ENCODE data around the gene UQCRC2.
"Not testable (repeated sequence)": the region's sequence is repeated elsewhere in the genome, so short reads cannot be mapped to it uniquely, and the experiment has no call there.

UQCRC2 gene

GRCh38 chr16:21952793-21953540 lies at the start of gene UQCRC2:
Gene UQCRC2 (plus strand): TSS chr16:21953361. CDS start chr16:21953424, 63 bp downstream.
- peak; percentile 80 for DNase-seq

- DNase-seq, result not testable (repeated sequence)
Measured at GRCh38 chr16:21932650-21933049, 20.5 kb upstream of the UQCRC2 start.

- DNase-seq, result not testable (repeated sequence)
Measured at GRCh38 chr16:21933316-21933715, 19.8 kb upstream of the UQCRC2 start.

DNA sequence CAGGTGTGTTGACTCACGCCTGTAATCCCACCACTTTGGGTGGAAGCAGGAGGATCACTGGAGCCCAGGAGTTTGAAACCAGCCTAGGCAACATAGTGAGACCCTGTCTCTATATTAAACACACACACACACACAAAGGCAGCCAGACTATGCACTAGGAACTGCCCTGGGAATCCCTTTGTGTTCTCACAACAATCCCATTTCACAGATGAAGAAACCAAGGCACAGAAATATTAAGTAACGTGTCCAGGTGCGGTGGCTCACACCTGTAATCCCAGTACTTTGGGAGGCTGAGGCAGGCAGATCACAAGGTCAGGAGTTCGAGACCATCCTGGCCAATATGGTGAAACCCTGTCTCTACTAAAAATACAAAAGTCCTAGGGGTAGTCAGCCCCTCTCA lies 19.4 kb upstream of the UQCRC2 start:
- not testable (repeated sequence) for DNase-seq

DNA sequence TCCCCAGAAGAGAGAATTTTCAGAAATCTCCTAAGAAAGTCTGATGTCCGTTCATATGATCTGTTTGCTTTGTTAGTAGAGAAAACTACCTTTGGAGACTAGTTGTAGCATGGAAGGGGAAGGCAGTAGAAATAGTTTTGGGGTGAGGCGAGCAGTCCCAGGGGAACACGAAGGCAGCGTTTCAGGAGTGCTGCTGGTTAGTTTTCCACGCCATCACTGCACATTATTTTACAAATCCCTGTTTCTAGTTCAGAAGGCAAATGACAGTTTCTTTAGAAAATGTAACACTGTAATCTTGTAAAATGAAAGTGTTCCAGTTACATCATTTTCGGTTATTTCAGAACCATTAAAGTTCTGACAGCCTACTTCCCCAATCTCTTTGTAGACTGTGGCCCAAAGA lies 16.9 kb upstream of the UQCRC2 start:
- DNase-seq, result not testable (repeated sequence)

GRCh38 chr16:21937336-21937829 lies 15.8 kb upstream of the UQCRC2 start:
- DNase-seq, result no peak

DNA sequence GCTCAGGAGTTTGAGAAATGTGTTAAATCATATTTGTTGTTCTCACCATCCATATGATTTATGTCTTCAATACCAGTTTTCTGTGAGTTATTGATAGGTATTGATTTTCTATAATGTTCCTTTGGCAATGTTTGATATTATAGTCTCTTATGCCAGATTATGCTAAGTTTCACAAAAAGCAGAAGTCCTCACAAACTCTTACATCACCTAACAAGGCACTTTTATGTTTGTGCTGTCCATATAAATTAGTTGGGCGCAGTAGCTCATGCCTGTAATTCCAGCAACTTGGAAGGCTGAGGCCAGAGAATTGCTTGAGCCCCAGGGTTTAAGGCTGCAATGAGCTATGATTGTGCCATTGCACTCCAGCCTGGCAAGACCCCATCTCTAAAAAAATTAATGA lies 12.6 kb upstream of the UQCRC2 start:
- DNase-seq, result no peak

DNA sequence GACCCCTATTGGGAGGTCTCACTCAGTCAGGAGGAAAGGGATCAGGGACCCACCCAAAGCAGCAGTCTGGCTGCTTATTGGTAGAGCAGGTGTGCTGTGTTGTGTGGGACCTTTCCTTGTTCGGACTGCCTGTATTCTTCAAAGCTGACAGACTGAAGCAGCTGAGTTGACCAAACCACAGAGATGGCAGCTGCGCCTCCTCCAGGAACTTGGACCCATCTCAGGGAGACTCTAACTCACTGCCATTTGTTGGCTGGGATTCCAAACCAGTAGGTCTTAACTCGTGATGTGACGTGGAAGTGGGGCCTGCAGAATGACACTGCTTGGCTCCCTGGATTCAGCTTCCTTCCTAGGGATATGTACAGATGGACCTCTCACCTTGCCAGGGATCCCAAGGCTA lies 9.6 kb upstream of the UQCRC2 start:
- no peak for DNase-seq

DNA sequence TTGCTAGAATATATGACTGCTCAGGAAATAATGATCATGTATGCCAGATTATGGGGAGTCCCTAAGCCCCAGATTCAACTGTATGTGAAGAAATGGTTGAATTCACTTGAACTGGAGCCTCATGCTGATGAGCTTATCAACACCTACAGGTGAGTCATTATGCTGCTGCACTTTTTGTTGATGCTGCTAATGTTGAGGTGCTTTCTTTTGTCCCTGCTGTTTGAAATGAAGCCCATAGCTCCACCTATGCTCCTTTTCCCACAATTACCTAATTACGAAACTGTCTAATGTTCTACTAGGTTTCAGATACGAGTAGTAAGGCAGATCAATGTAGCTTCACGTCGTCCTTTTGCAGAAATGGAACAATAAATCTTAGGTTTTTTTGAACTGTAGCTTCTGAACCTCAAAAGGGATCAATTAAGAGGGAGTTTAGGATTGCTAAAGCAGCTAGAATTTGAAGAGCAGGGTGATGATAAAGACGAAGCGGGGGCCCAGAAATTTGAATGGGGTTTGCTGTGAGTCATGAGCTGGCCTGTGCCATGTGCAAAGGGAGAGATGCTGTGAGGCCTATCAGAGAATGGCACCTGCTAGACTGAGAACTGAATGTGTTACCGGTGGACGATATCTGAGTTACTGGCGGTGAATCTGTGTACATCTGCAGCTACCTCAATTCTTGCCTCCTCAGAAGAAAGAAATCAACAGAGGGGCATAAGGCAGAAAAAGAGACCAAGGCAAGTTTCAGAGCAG lies 6.1 kb upstream of the UQCRC2 start:
- DNase-seq, result no peak

GRCh38 chr16:21949713-21950260 lies 3.4 kb upstream of the UQCRC2 start:
- no peak for DNase-seq

- no peak for DNase-seq
Measured at GRCh38 chr16:21950782-21951521, 2.2 kb upstream of the UQCRC2 start.

DNA sequence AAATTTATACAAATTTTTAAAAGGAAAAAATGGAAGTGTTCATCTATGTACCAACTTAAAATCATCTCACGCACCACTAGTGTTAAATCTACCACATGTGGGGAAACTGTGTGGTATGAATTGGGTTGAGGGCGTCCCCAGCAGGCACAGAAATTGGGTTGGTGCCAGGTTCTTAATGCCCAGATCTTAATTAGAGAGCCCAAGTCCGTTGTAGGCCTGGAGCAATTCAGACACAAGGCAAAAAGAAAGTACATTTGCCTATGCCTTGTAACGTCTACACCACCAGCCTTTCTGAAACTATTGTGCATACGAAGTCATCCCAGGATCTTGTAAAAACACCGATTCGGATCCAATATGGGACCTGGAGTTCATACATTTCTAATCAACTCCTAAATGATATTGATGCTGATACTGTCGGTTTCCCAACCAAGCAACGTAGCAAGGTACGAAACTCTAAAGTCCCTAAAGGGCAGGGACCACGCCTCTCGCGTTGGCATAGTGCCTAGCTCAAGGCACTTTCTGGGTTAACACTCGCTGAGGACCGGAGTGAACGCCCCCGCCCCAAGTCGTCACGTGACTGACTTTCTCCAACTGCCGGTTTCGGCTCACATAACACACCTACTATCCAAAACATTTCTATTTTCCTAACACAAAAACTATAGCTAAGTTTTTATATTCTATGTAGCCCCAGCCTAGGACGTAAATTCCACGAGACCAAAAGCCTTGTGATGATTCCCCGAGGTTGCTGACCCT lies 945 bp upstream of the UQCRC2 start:
- DNase-seq, result peak; percentile 11

DNA sequence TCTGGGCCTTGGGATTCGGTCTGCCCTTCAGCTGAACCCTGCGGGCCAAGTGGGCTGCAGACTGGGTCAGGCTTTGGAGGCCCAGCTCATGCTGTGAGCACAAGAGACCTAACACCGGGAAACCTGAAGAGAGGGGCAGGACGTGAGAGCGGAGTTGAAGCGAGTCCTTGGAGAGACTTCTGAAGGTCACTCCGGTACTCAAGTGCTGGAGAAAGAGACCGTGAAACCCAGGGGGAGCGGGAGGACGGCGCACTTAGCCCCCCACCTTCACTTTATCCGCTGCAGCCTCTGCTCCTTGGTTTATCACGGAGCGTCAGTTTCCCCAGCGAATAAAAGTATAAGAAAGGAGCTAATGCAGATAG lies 361 bp downstream of the UQCRC2 start:
- no peak for DNase-seq

DNA sequence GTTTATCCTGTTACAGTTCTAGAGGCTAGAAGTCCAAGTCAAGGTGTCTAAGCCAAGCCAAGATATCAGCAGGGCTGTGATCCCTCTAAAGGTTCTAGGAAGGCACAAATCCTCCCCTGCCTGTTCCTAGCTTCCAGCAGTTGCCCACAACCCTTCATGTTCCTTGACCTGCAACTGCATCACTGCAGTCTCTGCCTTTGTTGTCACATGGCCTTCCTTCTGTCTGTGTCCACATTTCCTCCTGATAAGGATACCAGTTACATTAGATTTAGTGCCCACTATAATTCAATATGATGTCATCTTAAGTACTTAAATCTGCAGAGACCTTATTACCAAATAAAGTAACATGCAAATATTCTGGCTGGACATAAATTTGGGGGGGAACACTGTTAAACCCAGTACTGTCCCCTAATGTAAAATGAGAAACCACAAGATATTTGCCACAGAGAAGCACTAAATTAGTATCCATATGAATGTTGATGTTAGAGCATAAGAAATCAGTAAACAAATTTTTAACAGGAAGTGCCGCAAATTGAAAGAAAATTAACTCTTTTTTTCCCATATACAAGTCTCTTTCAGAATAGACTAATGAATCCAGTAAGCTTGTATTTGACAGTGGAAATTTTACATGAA lies 4.7 kb downstream of the UQCRC2 start:
- no peak for DNase-seq

GRCh38 chr16:21959050-21959449 lies 5.9 kb downstream of the UQCRC2 start:
- DNase-seq, result no peak

DNA sequence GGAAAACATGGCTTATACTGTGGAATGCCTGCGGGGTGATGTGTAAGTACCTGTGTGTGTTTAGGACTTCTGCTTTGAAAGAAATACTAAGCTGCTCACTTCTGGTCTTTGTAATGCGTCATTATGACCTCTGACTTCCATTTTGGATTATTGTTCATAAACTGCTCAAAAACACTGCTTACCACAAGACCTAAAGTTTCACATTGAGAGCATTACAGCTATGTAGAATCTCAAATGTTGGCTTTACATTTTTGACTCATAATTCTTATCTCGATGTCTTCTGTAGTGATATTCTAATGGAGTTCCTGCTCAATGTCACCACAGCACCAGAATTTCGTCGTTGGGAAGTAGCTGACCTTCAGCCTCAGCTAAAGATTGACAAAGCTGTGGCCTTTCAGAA lies 9.3 kb downstream of the UQCRC2 start:
- no peak for DNase-seq

DNA sequence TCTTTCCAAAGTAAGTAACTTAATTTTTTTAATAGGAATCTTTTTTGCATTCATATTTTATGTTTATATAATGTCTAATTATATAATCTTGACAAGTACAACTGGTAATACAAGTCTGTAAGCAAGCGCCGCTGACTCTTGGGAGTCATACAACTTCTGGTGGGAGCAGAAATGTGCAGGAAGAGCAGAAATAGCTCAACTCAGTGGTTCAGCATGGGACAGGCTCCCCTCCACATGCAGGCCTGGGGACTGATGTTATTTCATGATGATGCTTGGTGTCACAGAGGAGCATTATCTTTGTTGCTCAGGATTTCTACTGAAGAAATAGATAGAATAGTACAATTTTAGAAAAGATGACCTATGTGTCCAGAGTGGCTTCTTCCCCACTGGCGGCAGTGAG lies 10.7 kb downstream of the UQCRC2 start:
- DNase-seq, result no peak

DNA sequence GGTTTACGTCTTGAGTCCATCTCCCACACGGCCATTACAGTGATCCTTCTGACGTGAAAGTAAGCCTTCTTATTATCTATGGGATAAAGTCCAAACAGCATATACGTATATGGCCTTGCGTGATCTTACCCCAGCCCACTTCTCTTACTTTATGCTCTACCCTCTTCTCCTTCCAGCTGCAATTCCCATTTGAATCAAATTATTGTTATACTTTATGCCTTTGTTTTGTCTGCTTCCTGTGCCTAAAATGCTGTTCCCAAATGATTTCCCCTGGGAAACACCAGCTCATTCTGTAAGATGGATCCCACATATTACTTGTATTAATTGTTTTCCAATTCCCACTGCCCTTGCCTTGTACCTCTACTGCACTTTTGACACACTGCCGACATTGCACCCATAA lies 11.2 kb downstream of the UQCRC2 start:
- DNase-seq, result no peak

GRCh38 chr16:21971856-21972255 lies 18.7 kb downstream of the UQCRC2 start:
- DNase-seq, result no peak

- no peak for DNase-seq
Measured at GRCh38 chr16:21973945-21974344, 20.8 kb downstream of the UQCRC2 start.

DNA sequence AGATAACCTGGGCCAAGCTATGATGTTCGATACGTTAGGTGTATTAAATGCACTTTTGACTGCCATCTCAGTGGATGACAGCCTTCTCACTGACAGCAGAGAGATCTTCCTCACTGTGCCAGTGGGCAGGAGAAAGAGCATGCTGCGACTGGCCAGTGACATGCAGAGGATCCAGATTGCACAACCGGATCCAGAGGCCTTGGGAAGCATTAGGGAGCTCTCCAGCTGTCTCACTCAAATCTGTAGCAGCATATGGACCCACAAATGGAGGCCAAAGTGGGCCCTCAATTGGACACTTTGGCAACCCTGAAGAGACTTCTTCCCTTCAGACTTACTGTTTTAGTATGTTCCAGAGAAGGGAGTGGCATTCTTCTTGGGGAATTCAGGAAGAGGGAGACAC lies 26.9 kb downstream of the UQCRC2 start:
- DNase-seq, result no peak

DNA sequence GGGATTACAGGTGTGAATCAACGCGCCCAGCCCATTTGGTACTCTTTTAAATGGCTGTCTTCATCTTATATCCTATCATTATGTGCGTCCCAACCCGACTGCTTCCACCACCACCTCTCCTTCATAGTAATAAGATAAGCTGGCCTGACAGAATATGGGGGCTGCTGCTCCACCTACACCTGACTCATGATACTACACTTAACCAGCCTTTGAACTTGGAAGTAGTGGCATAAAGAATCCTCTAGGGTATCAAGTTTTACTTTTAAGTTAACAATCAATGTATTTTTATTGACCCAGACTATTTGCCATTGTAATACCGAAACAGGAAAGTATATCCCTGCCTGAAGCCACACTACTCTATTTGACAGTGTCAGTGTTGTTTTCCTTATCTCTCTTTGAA lies 28.9 kb downstream of the UQCRC2 start:
- DNase-seq, result no peak
